Ascending aorta (tissue), 2 donors: ENCODE results near the gene SHH. TPM values are rescaled to one million over a fixed set of nuclear protein-coding genes. Genes with fewer than 3 reads are reported as not detected.

Source experiments
- DNase-seq, 2 donors: peaks; one replicate each; pipeline ENCODE4 v3.0.0-alpha.2; 2019; ENCODE audit warnings: low spot score in 2 of 2
- H3K27ac ChIP-seq, 2 donors: fragments of 200-600 bp; sonication (generic); one replicate each; pipeline ENCODE4 v1.5.1; 2016 to 2017; ENCODE audit warnings: mild to moderate bottlenecking in 1 of 2
- H3K27me3 ChIP-seq: fragments of 200-600 bp; sonication (generic); one replicate; pipeline ENCODE4 v1.5.1; 2017
- H3K36me3 ChIP-seq, 2 donors: fragments of 200-600 bp; sonication (generic); one replicate each; pipeline ENCODE4 v1.5.1; 2016
- H3K4me1 ChIP-seq, 2 donors: fragments of 200-600 bp; sonication (generic); one replicate each; pipeline ENCODE4 v1.5.1; 2016 to 2017; ENCODE audit warnings: mild to moderate bottlenecking in 1 of 2
- H3K4me3 ChIP-seq, 2 donors: fragments of 200-600 bp; sonication (generic); one replicate each; pipeline ENCODE4 v1.5.1; 2016 to 2017; ENCODE audit warnings: mild to moderate bottlenecking in 1 of 2
- H3K9me3 ChIP-seq, 2 donors: fragments of 200-600 bp; sonication (generic); one replicate each; pipeline ENCODE4 v1.5.1; 2016
- intact Hi-C: fragments of 100-400 bp; cut with DNase I; formaldehyde crosslinking; loops from one replicate; pipeline ENCODE4 v1.15.1; 2023
- total RNA-seq: library from RNA; depleted of rRNA; stranded (reverse); fragments of >200 nt; gene quantifications from one replicate; pipeline ENCODE4 v1.1.0, GENCODE V29; 2016
- TF ChIP-seq, protein P1 (sequence below), 3 experiments: fragments of 200-600 bp in 2 of 3; fragments of 450-650 bp in 1 of 3; sonication (generic) in 2 of 3; IDR thresholded peaks; one replicate each; pipeline ENCODE4 v1.5.1; 2016 to 2019; ENCODE audit warnings: antibody characterized with exemption in 3 of 3, mild to moderate bottlenecking in 1 of 3, moderate library complexity in 1 of 3

Gene SHH
- total RNA-seq, 1 donor from 2014 or later: 0.11 TPM

DNA sequence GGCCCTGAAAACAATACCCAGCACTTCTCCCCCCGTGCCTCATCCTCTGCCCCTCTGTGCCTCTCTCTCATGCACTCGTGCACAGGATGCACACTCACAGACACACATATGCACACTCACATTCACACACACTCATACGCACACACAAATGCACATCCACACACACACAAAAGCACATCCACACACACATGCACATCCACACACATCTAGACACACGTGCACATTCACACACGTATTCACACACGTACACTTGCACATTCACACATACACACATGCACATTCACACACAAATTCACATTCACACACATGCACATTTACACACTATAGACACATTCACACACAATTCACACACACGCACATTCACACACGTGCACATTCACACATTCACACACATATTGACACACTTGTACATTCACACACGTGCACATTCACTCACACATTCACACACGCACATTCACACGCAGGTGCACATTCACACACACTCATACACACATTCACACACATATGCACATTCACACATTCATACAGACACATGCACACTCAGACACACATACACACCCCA is 19.2 kb downstream of the SHH start:
- no peaks in the 10 kb centered on the region for H3K9me3 ChIP-seq
- no peak overlapping the region for H3K4me3 ChIP-seq
- no peak for DNase-seq
- no peaks in the 10 kb centered on the region for H3K36me3 ChIP-seq
- no peak overlapping the region for H3K27ac ChIP-seq
- TF ChIP-seq, protein P1, sequence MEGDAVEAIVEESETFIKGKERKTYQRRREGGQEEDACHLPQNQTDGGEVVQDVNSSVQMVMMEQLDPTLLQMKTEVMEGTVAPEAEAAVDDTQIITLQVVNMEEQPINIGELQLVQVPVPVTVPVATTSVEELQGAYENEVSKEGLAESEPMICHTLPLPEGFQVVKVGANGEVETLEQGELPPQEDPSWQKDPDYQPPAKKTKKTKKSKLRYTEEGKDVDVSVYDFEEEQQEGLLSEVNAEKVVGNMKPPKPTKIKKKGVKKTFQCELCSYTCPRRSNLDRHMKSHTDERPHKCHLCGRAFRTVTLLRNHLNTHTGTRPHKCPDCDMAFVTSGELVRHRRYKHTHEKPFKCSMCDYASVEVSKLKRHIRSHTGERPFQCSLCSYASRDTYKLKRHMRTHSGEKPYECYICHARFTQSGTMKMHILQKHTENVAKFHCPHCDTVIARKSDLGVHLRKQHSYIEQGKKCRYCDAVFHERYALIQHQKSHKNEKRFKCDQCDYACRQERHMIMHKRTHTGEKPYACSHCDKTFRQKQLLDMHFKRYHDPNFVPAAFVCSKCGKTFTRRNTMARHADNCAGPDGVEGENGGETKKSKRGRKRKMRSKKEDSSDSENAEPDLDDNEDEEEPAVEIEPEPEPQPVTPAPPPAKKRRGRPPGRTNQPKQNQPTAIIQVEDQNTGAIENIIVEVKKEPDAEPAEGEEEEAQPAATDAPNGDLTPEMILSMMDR (IDR thresholded peaks at IDR 0.05): no peak
- no peaks in the 10 kb centered on the region for H3K27me3 ChIP-seq
- no peaks in the 10 kb centered on the region for H3K4me1 ChIP-seq
- intact Hi-C loops: no loop called here

DNA sequence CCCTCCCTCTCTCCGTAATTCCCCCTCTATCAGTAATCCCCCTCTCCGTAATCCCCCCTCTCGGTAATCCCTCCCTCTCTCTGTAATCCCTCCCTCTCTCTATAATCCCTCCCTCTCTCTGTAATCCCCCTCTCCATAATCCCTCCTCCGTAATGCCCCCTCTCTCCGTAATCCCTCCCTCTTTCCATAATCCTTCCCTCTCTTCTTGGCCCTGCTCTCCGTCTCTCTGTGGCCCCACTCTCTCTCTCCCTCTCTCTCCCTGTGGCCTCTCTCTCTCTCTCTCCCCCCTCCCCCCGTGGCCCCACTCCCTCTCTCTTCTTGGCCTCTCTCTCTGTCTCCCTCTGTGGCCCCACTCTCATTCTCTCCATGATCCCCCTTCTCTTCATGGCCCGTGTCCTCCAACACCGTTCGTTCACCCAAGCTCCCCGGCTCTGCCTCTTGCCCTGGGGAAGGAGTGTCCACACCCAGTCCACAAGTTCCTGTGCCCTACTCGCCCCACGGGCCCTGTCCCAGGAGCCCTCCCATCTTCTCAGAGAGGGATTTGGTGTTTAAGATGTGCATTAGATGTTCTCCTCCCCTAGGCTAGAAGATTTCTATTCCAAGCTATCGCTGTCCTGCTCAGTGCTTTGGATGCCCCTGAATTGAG is 19.8 kb downstream of the SHH start:
- no peak overlapping the region for H3K27ac ChIP-seq

DNA sequence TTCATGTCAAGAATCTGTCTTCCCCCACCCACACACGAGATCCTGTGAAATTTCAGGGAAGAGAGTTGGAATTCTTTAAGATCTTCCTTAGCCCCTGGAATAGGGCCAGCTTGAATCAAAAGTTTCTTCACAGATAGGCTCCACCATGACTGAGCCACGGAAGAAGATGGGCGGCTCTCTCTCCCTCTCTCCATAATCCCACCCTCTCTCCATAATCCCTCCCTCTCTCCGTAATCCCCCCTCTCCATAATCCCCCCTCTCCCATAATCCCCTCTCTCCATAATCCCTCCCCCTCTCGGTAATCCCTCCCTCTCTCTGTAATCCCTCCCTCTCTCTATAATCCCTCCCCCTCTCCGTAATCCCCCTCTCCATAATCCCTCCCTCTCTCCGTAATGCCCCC is 20.4 kb downstream of the SHH start:
- Histone ChIP-seq H3K27ac (no peak overlapping the region), H3K36me3 (no peaks in the 10 kb centered on the region), H3K27me3 (no peaks in the 10 kb centered on the region), H3K9me3 (no peaks in the 10 kb centered on the region), H3K4me3 (no peak overlapping the region), H3K4me1 (peaks cover 0 to 3% of the 10 kb centered on the region in 2 donors)
- intact Hi-C loops: no loop called here
- TF ChIP-seq, protein P1 (IDR thresholded peaks at IDR 0.05): no peak
- DNase-seq: no peak

More for the DNA sequence above, 19.8 kb downstream of the SHH start:
- H3K36me3 ChIP-seq: no peaks in the 10 kb centered on the region
- no peak overlapping the region for H3K4me3 ChIP-seq
- H3K4me1 ChIP-seq: no peaks in the 10 kb centered on the region
- intact Hi-C loops: no loop called here
- no peaks in the 10 kb centered on the region for H3K27me3 ChIP-seq
- H3K9me3 ChIP-seq: no peaks in the 10 kb centered on the region
- TF ChIP-seq, protein P1 (IDR thresholded peaks at IDR 0.05): no peak
- no peak for DNase-seq

DNA sequence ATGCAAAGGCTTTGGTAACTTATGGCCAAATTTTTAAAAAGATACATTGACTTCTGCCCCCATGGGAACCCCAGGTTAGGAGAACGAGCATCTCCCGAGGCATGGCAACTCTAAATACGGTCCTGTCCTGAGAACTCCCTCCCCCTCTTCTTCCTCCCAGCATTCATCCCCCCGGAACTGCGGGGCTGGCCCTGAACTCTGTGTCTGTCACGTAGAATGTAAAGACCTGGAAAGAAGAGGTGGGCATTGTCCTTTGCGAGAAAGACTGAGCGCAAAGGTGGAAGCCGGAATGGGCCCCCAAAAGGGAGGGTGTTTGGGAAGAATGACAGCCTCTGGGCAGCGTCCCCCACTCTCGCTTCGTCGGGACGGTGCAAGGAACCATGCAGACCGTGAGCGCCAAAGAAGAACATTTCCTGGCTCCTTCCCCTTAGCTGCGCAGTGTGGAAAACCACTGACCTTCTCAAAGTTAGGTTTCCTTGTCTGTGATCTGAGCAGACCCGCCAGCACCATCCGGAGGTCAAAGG is 21.0 kb downstream of the SHH start:
- Histone ChIP-seq H3K4me1 (peaks cover 0 to 3% of the 10 kb centered on the region in 2 donors), H3K27me3 (no peaks in the 10 kb centered on the region), H3K36me3 (no peaks in the 10 kb centered on the region), H3K4me3 (no peak overlapping the region), H3K9me3 (no peaks in the 10 kb centered on the region), H3K27ac (no peak overlapping the region)
- TF ChIP-seq, protein P1 (IDR thresholded peaks at IDR 0.05): no peak
- intact Hi-C loops: no loop called here
- no peak for DNase-seq

DNA sequence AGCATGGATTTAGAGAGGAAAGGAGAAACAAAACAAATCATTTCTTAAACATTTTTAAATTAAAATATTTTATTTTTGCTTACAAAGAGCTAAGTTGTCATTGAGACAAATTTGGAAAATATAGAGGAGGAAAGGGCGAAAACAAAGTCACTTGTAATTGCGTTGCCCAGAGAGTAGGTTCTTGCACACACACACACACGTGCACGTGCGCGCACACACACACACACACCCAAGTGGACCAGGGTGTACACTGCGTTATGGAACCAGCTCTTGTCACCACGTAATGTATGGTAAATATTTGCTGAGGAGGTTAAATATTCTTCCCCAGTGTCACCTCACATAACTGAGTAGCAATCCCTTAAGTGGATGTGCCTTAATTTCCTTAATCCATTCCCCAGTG is 21.6 kb downstream of the SHH start:
- no peak for DNase-seq
- Histone ChIP-seq H3K9me3 (no peaks in the 10 kb centered on the region), H3K4me3 (no peak overlapping the region), H3K27me3 (no peaks in the 10 kb centered on the region), H3K4me1 (peaks cover 0 to 3% of the 10 kb centered on the region in 2 donors), H3K27ac (no peak overlapping the region), H3K36me3 (no peaks in the 10 kb centered on the region)
- TF ChIP-seq, protein P1 (IDR thresholded peaks at IDR 0.05): no peak
- intact Hi-C loops: no loop called here
